ENCODE data around the gene TRIM64. TPM values are rescaled to one million over a fixed set of nuclear protein-coding genes. Genes with fewer than 3 reads are reported as not detected.
"Not testable (repeated sequence)": the region's sequence is repeated elsewhere in the genome, so short reads cannot be mapped to it uniquely, and the experiment has no call there.

Gene TRIM64
- total and polyA plus RNA-seq, 2 donors (not counting 1 experiment from before 2014, with no cell fraction given) = not detected

GRCh38 chr11:89960833-89961232, 5.0 kb upstream of the TRIM64 start:
- H3K36me3 ChIP-seq (replicated peaks in 1 of 2; ENCODE audit: control extremely low read depth in 1 of 2, control insufficient read depth in 1 of 2, extremely low read depth in 1 of 2, insufficient read depth in 2 of 2, low read length in 1 of 2); H3K4me2 ChIP-seq (replicated peaks; ENCODE audit: low read depth, low read length, poor library complexity, severe bottlenecking); H4K20me1 ChIP-seq (ENCODE audit: control insufficient read depth, insufficient read depth, low read length, poor library complexity, severe bottlenecking); H3K27ac Mint-ChIP-seq; H3K4me1 ChIP-seq (ENCODE audit: control insufficient read depth in 2 of 2, insufficient read depth in 2 of 2, low read length in 2 of 2); DNase-seq; H3K4me1 Mint-ChIP-seq; H3K9me3 ChIP-seq (ENCODE audit: control extremely low read depth in 1 of 3, control insufficient read depth in 2 of 3, insufficient read depth in 1 of 3, low read length in 2 of 3); H3K79me2 ChIP-seq (ENCODE audit: control insufficient read depth, insufficient read depth, low read length); POLR2A ChIA-PET; H3K9ac ChIP-seq (ENCODE audit: low read length); H2AFZ ChIP-seq (ENCODE audit: insufficient read depth, low read depth, low read length, poor library complexity, severe bottlenecking); CTCF ChIA-PET; ATAC-seq (ENCODE audit: low read depth); intact Hi-C loops (cut with micrococcal nuclease); H3K9me3 Mint-ChIP-seq (ENCODE audit: insufficient read depth); H3K4me3 ChIP-seq (ENCODE audit: control extremely low read depth in 1 of 5, extremely low read depth in 1 of 5, insufficient read depth in 1 of 5, low read depth in 2 of 5, low read length in 4 of 5); H3K27me3 Mint-ChIP-seq; H3K27ac ChIP-seq (ENCODE audit: low read length in 2 of 2); H3K27me3 ChIP-seq (replicated peaks in 1 of 4; ENCODE audit: control extremely low read depth in 1 of 4, control insufficient read depth in 3 of 4, insufficient read depth in 4 of 4, low read length in 3 of 4); H3K4me3 Mint-ChIP-seq: not testable (repeated sequence)
- no CpG with 5 or more reads among the region's 6 CpGs for WGBS (ENCODE audit: insufficient coverage)

Small RNAs within 50 kb of the gene (small RNA-seq; reads per million reads assigned to genes)
- gene AP004607.1 (ENCODE audit: insufficient read length, low read depth, low replicate concordance) = not detected

Other genes starting within 250 kb of the TRIM64 start
- not detected in 2 replicates for gene TRIM49, start 157.5 kb upstream of the TRIM64 start, total RNA-seq
- gene TRIM49, start 157.5 kb upstream of the TRIM64 start, polyA plus RNA-seq = not detected in 2 replicates
- not detected in 2 replicates for gene TRIM64B, start 87.5 kb upstream of the TRIM64 start, total RNA-seq
- not detected in 2 replicates for gene TRIM64B, start 87.5 kb upstream of the TRIM64 start, polyA plus RNA-seq
- gene TRIM49D1, start 43.8 kb upstream of the TRIM64 start, total RNA-seq = not detected in 2 replicates
- gene TRIM49D1, start 43.8 kb upstream of the TRIM64 start, polyA plus RNA-seq = not detected in 2 replicates
- gene TRIM49D2, start 42.0 kb upstream of the TRIM64 start, total RNA-seq = not detected in 2 replicates
- not detected in 2 replicates for gene TRIM49D2, start 42.0 kb upstream of the TRIM64 start, polyA plus RNA-seq
- gene TRIM49C, start 65.1 kb downstream of the TRIM64 start, total RNA-seq = not detected in 2 replicates
- not detected in 2 replicates for gene TRIM49C, start 65.1 kb downstream of the TRIM64 start, polyA plus RNA-seq
- not detected in 2 replicates for gene UBTFL1, start 119.9 kb downstream of the TRIM64 start, total RNA-seq
- gene UBTFL1, start 119.9 kb downstream of the TRIM64 start, polyA plus RNA-seq = not detected in 2 replicates
- not detected in 2 replicates for gene NAALAD2, start 168.6 kb downstream of the TRIM64 start, total RNA-seq
- gene NAALAD2, start 168.6 kb downstream of the TRIM64 start, polyA plus RNA-seq = not detected in 2 replicates